Measurements from ENCODE around the gene CPHXL.

- TF ChIP-seq POLR2A (IDR thresholded peaks at IDR 0.05; ENCODE audit: low read depth) (no peak), POLR2AphosphoS5 (IDR thresholded peaks at IDR 0.05) (no peak), EP300 (IDR thresholded peaks at IDR 0.05) (no peak)
- TF ChIP-seq, protein P1, sequence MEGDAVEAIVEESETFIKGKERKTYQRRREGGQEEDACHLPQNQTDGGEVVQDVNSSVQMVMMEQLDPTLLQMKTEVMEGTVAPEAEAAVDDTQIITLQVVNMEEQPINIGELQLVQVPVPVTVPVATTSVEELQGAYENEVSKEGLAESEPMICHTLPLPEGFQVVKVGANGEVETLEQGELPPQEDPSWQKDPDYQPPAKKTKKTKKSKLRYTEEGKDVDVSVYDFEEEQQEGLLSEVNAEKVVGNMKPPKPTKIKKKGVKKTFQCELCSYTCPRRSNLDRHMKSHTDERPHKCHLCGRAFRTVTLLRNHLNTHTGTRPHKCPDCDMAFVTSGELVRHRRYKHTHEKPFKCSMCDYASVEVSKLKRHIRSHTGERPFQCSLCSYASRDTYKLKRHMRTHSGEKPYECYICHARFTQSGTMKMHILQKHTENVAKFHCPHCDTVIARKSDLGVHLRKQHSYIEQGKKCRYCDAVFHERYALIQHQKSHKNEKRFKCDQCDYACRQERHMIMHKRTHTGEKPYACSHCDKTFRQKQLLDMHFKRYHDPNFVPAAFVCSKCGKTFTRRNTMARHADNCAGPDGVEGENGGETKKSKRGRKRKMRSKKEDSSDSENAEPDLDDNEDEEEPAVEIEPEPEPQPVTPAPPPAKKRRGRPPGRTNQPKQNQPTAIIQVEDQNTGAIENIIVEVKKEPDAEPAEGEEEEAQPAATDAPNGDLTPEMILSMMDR (IDR thresholded peaks at IDR 0.05), result no peak
Observed at GRCh38 chr16:75732871-75733270, 6.6 kb upstream of the CPHXL start.
